IPS-NIHi7 (cell line): ENCODE results near the gene TNNI3.
"Not testable (repeated sequence)": the region's sequence is repeated elsewhere in the genome, so short reads cannot be mapped to it uniquely, and the experiment has no call there.

Experiments used
- DNase-seq: peaks from one replicate; pipeline ENCODE4 v3.0.0; 2012; ENCODE audit warnings: mixed read lengths; ENCODE audit errors: extremely low spot score

The TNNI3 gene

DNA sequence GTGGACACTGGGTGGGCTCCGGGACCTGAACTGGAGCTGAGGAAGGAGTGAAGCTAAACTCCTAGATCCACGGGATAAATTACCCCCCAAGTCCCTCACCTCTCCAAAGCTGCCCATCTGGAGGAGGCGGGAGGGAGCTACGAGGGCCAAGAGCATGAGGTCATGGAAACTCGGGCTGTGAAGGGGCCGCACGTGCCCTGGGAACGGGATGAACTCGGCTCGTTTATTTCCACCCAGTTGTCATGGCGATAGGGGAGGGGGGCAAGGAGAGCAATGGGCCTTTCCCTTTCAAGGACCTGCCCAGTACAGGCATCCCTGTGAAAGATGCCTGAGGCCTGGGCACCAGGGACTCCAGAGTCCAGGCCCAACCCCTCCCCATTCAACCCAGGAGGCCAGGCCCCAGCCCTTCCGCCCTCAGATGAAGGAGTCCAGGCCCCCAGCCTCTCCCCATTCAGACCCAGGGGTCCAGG, 43.9 kb downstream of the TNNI3 start:
- peak; percentile 74 for DNase-seq

DNA sequence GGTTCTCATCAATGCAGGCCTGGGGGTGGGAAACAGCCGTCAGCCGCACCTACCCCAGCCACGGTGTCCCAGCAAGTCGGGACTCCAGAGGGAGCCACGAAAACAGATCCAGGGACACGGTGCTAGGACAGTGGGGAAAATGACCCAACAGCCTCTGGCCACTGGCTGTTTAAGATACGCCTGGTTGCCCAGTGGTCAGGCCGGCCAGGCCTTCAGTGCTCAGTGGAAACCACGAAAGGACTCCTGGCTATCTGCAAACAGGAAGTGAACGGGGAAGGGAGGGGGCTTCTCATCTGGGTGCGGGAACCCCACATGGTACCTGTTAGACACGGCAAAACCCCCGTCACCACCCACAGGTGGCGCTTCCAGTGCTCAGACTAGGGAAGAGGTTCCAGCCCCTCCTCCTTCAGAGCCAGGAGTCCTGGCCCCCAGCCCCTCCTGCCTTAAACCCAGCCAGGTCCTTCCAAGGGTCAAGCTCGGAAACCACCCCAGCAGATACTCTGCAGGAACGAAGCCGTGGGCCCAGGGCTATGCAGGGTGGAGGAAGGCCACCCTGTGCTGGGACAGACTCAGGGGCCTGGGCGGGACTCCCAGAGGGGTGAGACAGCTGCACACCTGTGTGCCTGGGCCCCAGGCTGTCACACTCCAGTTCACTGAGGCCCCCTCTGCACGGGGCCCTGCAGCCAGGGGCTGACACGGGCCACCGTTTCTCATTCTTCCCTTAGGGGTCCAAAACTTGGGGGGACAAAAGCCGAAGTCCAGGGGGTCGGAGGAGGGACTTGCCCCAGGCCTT, 44.6 kb downstream of the TNNI3 start:
- DNase-seq, result no peak

DNA sequence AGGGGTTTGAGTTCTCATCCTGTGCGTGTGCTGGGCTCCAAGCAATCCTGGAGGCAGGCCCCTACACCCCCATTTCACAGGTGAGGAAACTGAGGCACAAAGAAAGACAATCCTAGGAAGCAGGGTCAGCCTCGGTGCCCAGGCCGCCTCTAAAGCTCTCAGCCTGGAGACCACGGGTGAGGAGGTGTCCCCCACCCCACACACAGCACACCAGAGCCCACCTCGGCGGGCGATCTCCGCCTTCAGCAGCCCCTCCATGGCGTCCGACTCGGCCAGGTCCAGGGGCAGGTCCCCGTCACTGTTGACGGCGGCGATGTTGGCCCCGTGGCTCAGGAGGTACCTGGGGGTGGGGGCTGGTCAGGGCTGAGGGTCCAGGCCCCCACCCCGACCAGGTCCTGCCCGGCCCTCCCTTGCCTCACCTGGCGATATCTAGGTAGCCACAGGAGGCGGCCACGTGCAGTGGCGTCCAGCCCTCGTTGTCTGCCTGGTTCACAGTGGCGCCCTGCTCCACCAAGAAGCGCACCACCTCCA, 45.2 kb downstream of the TNNI3 start:
- DNase-seq, result no peak

DNA sequence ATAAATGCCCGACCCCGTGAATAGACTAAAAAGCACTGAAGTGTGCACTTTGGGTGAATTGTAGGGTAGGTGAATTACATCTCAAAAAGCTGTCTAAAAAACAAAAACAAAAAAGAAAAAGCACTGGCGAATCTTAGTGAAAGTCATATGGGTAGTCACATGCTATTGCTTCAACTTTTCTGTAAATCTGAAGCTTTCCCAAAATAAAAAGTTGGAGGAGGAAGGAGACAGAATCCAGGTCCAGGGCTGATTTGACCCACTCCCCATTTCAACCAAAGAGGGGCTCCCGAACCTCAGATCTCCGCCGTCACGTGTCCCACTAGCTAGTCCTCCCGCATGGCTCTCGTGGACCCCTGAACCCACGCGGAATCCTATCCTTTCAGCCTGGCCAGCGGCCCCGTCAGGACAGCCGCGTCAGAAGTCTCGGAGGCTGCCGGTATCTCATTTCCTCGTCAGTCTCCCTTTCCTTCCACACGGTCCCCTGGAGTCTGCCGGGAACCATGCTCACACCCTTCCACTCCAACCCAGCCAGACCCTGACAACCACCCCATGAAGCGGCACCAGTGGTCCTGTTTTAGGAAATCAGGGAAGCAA, 46.2 kb downstream of the TNNI3 start:
- no peak for DNase-seq

DNA sequence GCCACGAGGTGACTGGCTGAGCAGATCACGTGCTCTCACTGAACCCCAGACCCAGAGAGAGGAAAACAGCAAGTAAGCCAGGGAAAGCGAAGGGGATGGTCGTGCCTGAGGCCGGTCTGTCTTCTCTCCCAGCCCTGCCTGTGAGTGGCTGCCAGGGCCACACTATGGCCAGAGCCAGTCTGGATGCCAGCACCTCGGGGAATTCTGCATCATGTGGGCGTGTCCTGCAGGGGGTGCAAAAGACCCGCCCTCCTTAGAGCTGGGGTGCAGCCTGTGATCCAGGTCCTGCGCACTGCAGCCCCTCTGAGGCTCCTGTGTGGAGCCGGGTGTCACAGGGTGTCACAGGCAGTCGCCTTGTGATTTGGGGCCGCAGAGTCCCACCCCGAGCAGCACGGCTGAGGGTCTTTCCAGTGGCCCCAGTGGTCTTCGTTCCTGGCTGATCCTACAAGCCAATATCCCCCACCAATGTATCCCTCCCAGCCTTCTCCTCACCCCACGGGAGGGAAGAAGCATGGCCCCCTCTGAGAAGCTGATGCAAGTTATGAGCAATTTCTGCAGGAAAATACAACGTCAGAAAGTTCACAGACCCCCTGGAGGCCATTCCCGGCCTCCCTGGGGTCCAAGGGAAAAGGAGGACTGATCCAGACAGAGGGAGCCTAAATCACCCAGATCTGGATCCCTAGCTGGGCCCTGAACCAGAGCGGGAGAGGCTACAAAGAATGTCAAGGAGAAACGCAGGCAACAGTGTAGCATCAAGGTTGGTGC, 47.8 kb downstream of the TNNI3 start:
- DNase-seq, result no peak

DNA sequence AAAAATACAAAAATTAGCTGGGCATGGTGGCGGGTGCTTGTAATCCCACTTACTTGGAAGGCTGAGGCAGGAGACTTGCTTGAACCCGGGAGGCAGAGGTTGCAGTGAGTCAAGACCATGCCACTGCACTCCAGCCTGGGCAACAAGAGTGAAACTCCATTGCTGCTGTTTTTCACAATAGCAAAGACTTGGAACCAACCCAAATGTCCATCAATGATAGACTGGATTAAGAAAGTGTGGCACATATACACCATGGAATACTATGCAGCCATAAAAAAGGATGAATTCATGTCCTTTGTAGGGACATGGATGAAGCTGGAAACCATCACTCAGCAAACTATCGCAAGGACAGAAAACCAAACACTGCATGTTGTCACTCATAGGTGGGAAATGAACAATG, 50.3 kb downstream of the TNNI3 start:
- not testable (repeated sequence) for DNase-seq

DNA sequence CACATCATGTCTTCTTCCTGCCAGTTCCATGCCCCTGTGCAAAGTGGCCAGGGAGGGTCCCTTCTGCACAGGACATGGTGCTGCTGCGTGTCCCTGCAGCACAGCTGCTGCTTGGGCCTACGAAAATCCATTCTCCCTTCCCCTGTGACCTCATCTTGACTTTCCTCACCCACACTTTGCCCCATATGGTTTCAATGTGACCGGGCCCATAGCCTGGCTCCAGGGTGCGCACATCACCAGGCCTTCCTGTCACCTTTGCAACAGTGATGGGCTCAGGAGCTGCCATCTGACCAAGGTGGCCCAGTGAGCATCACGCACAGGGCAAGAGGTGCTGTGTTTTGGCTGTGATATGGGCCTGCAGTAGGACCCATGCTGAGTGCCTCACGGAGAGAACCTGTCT, 50.9 kb downstream of the TNNI3 start:
- DNase-seq, result no peak

DNA sequence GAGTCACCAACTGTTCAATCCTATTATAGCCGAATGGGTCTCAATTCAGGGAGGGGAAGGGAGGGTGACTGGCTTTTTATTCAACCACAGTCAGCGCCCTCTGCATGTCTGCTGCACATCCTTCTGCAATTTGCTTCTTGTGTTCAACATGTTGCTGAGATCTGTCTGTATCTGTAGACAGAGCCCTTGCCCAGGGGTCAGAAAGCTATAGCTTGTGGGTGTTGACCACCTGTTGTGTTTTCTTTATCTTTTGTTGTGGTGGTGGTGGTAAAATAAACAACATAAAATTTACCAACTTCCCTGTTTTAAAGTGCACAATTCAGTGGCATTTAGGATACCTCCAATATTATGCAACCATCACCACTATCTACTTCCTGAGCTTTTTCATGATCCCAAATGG, 52.3 kb downstream of the TNNI3 start:
- DNase-seq, result no peak

DNA sequence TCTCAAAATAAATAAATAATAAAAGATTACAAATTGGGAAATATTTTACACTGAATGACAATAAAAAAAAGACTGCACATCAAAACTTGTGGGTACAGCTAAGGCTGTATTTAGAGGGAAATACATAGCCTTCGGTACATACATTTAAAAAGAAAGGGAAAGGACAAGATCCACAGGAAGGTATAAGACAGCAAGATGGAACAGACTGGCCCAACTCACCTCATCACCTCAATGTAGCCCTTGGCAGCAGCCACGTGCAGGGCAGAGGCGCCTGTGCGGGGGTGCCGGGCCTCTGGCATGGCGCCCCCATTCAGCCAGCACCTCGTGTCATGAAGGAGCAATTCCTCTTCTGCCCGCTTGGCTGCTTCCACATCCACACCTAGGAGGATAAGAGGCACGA, 54.3 kb downstream of the TNNI3 start:
- no peak for DNase-seq
